Thyroid gland (tissue), 4 donors: ENCODE data around the gene ADRA2C.

Source experiments
- CTCF ChIP-seq, 6 experiments: fragments of 200-600 bp in 3 of 6; fragments of 450-650 bp in 3 of 6; sonication (generic) in 3 of 6; IDR thresholded peaks; one replicate each; pipeline ENCODE4 v1.5.1; 2016 to 2019; ENCODE audit warnings: antibody characterized with exemption in 6 of 6, mild to moderate bottlenecking in 2 of 6, inconsistent platforms in 1 of 6, moderate library complexity in 1 of 6
- POLR2A ChIP-seq, 2 donors: fragments of 450-650 bp; IDR thresholded peaks; one replicate each; pipeline ENCODE4 v1.6.1; 2017; ENCODE audit warnings: antibody characterized with exemption in 2 of 2, mild to moderate bottlenecking in 2 of 2, moderate library complexity in 1 of 2

DNA sequence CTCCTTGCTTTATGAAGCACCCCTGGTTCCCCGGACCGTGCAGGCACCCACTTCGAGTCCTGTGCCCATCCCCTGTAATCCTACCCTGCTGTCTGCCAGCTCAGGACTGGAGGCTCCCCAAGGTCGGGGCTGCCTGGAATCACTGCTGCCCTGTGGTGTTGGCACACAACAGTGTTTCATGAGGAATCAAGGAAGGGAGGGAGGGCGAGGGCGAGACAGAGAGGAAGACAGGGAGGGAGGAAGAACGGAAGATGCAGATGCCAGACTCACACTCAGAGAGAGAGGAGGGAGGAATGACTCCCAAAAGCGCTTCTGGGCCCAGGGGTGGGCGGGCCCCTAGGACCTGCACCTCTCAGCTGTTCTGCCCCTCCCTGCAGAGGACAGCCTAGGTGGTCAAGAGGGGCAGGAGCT, 42.9 kb upstream of the ADRA2C start:
- no peak for TF ChIP-seq POLR2A (IDR thresholded peaks at IDR 0.05)
- no peak for TF ChIP-seq CTCF (IDR thresholded peaks at IDR 0.05)
